IMR-90 (cell line): ENCODE measurements around the gene PXN.

ENCODE experiments used
- POLR2A ChIP-seq: IDR thresholded peaks from 2 replicates; pipeline ENCODE4 v1.6.1; 2012; ENCODE audit warnings: mild to moderate bottlenecking, low read depth, low read length
- RAD21 ChIP-seq: IDR thresholded peaks from 2 replicates; pipeline ENCODE4 v1.6.1; 2012; ENCODE audit warnings: low read length, improper control_type of control experiment
- TF ChIP-seq, protein P1 (sequence below): fragments of 150-350 bp; IDR thresholded peaks from 2 replicates; pipeline ENCODE4 v1.6.1; 2017; ENCODE audit warnings: mild to moderate bottlenecking, antibody characterized with exemption, low read length, low read depth
- TF ChIP-seq, protein P2 (sequence below): fragments of 150-350 bp; IDR thresholded peaks from 2 replicates; pipeline ENCODE4 v1.6.1; 2016; ENCODE audit warnings: low read depth, mild to moderate bottlenecking, low read length, moderate library complexity, borderline replicate concordance
- TF ChIP-seq, protein P3 (sequence below): conservative IDR thresholded peaks from 2 replicates; pipeline ENCODE4 v1.5.1; 2012; ENCODE audit warnings: mild to moderate bottlenecking, low read depth, low read length, improper control_type of control experiment

GRCh38 chr12:120290609-120291305 lies 25.2 kb upstream of the PXN start:
- no peak for TF ChIP-seq POLR2A
- TF ChIP-seq, protein P1, sequence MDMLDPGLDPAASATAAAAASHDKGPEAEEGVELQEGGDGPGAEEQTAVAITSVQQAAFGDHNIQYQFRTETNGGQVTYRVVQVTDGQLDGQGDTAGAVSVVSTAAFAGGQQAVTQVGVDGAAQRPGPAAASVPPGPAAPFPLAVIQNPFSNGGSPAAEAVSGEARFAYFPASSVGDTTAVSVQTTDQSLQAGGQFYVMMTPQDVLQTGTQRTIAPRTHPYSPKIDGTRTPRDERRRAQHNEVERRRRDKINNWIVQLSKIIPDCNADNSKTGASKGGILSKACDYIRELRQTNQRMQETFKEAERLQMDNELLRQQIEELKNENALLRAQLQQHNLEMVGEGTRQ = no peak
- TF ChIP-seq, protein P2, sequence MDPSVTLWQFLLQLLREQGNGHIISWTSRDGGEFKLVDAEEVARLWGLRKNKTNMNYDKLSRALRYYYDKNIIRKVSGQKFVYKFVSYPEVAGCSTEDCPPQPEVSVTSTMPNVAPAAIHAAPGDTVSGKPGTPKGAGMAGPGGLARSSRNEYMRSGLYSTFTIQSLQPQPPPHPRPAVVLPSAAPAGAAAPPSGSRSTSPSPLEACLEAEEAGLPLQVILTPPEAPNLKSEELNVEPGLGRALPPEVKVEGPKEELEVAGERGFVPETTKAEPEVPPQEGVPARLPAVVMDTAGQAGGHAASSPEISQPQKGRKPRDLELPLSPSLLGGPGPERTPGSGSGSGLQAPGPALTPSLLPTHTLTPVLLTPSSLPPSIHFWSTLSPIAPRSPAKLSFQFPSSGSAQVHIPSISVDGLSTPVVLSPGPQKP = no peak
- TF ChIP-seq RAD21 = no peak
- TF ChIP-seq, protein P3, sequence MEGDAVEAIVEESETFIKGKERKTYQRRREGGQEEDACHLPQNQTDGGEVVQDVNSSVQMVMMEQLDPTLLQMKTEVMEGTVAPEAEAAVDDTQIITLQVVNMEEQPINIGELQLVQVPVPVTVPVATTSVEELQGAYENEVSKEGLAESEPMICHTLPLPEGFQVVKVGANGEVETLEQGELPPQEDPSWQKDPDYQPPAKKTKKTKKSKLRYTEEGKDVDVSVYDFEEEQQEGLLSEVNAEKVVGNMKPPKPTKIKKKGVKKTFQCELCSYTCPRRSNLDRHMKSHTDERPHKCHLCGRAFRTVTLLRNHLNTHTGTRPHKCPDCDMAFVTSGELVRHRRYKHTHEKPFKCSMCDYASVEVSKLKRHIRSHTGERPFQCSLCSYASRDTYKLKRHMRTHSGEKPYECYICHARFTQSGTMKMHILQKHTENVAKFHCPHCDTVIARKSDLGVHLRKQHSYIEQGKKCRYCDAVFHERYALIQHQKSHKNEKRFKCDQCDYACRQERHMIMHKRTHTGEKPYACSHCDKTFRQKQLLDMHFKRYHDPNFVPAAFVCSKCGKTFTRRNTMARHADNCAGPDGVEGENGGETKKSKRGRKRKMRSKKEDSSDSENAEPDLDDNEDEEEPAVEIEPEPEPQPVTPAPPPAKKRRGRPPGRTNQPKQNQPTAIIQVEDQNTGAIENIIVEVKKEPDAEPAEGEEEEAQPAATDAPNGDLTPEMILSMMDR = no peak
